Measurements from ENCODE around the gene CPTP.

The CPTP gene

DNA sequence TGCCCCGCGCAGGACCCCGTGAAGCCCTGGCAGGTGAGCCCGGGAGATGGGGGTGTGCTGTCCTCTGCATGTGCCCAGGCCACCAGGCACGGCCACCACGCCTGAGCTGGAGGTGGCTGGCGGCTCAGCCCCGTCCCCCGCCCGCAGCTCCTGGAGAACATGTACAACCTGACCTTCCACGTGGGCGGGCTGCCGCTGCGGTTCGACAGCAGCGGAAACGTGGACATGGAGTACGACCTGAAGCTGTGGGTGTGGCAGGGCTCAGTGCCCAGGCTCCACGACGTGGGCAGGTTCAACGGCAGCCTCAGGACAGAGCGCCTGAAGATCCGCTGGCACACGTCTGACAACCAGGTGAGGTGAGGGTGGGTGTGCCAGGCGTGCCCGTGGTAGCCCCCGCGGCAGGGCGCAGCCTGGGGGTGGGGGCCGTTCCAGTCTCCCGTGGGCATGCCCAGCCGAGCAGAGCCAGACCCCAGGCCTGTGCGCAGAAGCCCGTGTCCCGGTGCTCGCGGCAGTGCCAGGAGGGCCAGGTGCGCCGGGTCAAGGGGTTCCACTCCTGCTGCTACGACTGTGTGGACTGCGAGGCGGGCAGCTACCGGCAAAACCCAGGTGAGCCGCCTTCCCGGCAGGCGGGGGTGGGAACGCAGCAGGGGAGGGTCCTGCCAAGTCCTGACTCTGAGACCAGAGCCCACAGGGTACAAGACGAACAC, 8.3 kb downstream of the CPTP start:
- Histone ChIP-seq H3K4me1 (ENCODE audit: insufficient read depth, low read length) (no peaks in the 10 kb centered on the region), H3K27me3 (ENCODE audit: insufficient read depth, low read length, poor library complexity) (no peaks in the 10 kb centered on the region), H3K4me3 (ENCODE audit: low read depth in 1 of 2, low read length in 2 of 2) (no peak overlapping the region), H3K27ac (ENCODE audit: low read length) (no peak overlapping the region), H3K79me2 (ENCODE audit: insufficient read depth, low read length) (no peaks in the 10 kb centered on the region), H3K36me3 (ENCODE audit: insufficient read depth, low read length) (peaks cover 13% of the 10 kb centered on the region; the same call in 1 of the 2 replicates), H4K20me1 (ENCODE audit: insufficient read depth, low read length) (peaks cover 64% of the 10 kb centered on the region), H2AFZ (ENCODE audit: low read depth, low read length) (no peak overlapping the region), H3K9me3 (ENCODE audit: insufficient read depth, low read length, severe bottlenecking) (no peaks in the 10 kb centered on the region), H3K9ac (ENCODE audit: low read depth, low read length) (no peak overlapping the region), H3K4me2 (ENCODE audit: insufficient read depth, low read length) (no peak overlapping the region)
- DNase-seq, result no peak
- no peak for ATAC-seq (ENCODE audit: insufficient read depth, low read depth)
- TF ChIP-seq EZH2 (IDR thresholded peaks at IDR 0.05; ENCODE audit: borderline replicate concordance, low read depth, low read length, severe bottlenecking), result no peak
- TF ChIP-seq, protein P1, sequence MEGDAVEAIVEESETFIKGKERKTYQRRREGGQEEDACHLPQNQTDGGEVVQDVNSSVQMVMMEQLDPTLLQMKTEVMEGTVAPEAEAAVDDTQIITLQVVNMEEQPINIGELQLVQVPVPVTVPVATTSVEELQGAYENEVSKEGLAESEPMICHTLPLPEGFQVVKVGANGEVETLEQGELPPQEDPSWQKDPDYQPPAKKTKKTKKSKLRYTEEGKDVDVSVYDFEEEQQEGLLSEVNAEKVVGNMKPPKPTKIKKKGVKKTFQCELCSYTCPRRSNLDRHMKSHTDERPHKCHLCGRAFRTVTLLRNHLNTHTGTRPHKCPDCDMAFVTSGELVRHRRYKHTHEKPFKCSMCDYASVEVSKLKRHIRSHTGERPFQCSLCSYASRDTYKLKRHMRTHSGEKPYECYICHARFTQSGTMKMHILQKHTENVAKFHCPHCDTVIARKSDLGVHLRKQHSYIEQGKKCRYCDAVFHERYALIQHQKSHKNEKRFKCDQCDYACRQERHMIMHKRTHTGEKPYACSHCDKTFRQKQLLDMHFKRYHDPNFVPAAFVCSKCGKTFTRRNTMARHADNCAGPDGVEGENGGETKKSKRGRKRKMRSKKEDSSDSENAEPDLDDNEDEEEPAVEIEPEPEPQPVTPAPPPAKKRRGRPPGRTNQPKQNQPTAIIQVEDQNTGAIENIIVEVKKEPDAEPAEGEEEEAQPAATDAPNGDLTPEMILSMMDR (IDR thresholded peaks at IDR 0.05; ENCODE audit: borderline replicate concordance, extremely low read depth, low read length, poor library complexity, severe bottlenecking), result no peak

DNA sequence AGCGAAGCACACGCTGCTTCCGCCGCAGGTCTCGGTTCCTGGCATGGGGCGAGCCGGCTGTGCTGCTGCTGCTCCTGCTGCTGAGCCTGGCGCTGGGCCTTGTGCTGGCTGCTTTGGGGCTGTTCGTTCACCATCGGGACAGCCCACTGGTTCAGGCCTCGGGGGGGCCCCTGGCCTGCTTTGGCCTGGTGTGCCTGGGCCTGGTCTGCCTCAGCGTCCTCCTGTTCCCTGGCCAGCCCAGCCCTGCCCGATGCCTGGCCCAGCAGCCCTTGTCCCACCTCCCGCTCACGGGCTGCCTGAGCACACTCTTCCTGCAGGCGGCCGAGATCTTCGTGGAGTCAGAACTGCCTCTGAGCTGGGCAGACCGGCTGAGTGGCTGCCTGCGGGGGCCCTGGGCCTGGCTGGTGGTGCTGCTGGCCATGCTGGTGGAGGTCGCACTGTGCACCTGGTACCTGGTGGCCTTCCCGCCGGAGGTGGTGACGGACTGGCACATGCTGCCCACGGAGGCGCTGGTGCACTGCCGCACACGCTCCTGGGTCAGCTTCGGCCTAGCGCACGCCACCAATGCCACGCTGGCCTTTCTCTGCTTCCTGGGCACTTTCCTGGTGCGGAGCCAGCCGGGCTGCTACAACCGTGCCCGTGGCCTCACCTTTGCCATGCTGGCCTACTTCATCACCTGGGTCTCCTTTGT, 9.1 kb downstream of the CPTP start:
- Histone ChIP-seq H3K4me2 (ENCODE audit: insufficient read depth, low read length) (no peak overlapping the region), H3K4me3 (ENCODE audit: low read depth in 1 of 2, low read length in 2 of 2) (no peak overlapping the region), H3K9ac (ENCODE audit: low read depth, low read length) (no peak overlapping the region), H2AFZ (ENCODE audit: low read depth, low read length) (no peak overlapping the region), H3K4me1 (ENCODE audit: insufficient read depth, low read length) (no peaks in the 10 kb centered on the region), H4K20me1 (ENCODE audit: insufficient read depth, low read length) (peaks cover 63% of the 10 kb centered on the region), H3K27me3 (ENCODE audit: insufficient read depth, low read length, poor library complexity) (no peaks in the 10 kb centered on the region), H3K36me3 (ENCODE audit: insufficient read depth, low read length) (peaks cover 12% of the 10 kb centered on the region), H3K79me2 (ENCODE audit: insufficient read depth, low read length) (no peaks in the 10 kb centered on the region), H3K9me3 (ENCODE audit: insufficient read depth, low read length, severe bottlenecking) (no peaks in the 10 kb centered on the region), H3K27ac (ENCODE audit: low read length) (no peak overlapping the region)
- DNase-seq, result no peak
- TF ChIP-seq, protein P1 (IDR thresholded peaks at IDR 0.05; ENCODE audit: borderline replicate concordance, extremely low read depth, low read length, poor library complexity, severe bottlenecking), result no peak
- no peak for TF ChIP-seq EZH2 (IDR thresholded peaks at IDR 0.05; ENCODE audit: borderline replicate concordance, low read depth, low read length, severe bottlenecking)
- no peak for ATAC-seq (ENCODE audit: insufficient read depth, low read depth)

DNA sequence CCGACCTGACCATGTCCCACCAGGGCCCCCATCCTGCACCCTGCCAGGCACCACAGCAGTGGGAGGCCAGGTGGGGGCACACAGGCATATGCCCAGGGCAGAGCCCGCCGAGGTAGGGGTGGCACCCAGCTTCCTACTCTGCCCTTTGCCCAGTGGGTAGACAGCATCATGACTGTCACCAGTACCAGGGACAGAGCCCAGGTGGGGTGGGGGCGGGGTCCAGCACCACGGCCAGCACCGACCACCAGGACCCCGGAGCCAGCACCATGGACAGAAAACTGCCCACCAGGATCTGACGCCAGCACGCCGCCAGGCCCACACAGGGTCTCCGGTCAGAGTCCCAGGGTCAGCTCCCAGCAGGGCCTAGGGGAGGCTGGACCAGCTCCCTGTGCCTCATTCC, 10.2 kb downstream of the CPTP start:
- no peaks in the 10 kb centered on the region for H3K79me2 ChIP-seq (ENCODE audit: insufficient read depth, low read length)

More for the DNA sequence above, 10.2 kb downstream of the CPTP start:
- no peaks in the 10 kb centered on the region for H3K4me1 ChIP-seq (ENCODE audit: insufficient read depth, low read length)
- ATAC-seq (ENCODE audit: insufficient read depth, low read depth) (peak; percentile 55), DNase-seq (peak; percentile 68)
- no peak overlapping the region for H3K9ac ChIP-seq (ENCODE audit: low read depth, low read length)
- no peaks in the 10 kb centered on the region for H3K27me3 ChIP-seq (ENCODE audit: insufficient read depth, low read length, poor library complexity)
- H3K4me3 ChIP-seq (ENCODE audit: low read depth in 1 of 2, low read length in 2 of 2), result no peak overlapping the region
- H3K4me2 ChIP-seq (ENCODE audit: insufficient read depth, low read length), result no peak overlapping the region
- H4K20me1 ChIP-seq (ENCODE audit: insufficient read depth, low read length), result peaks cover 52% of the 10 kb centered on the region
- H2AFZ ChIP-seq (ENCODE audit: low read depth, low read length), result no peak overlapping the region
- H3K9me3 ChIP-seq (ENCODE audit: insufficient read depth, low read length, severe bottlenecking), result no peaks in the 10 kb centered on the region
- no peak overlapping the region for H3K27ac ChIP-seq (ENCODE audit: low read length)
- peaks cover 18% of the 10 kb centered on the region for H3K36me3 ChIP-seq (ENCODE audit: insufficient read depth, low read length)
- TF ChIP-seq, protein P1 (IDR thresholded peaks at IDR 0.05; ENCODE audit: borderline replicate concordance, extremely low read depth, low read length, poor library complexity, severe bottlenecking), result no peak
- no peak for TF ChIP-seq EZH2 (IDR thresholded peaks at IDR 0.05; ENCODE audit: borderline replicate concordance, low read depth, low read length, severe bottlenecking)

All from DND-41 (cell line).